Measurements from ENCODE around the gene REPS2.

REPS2 gene

DNA sequence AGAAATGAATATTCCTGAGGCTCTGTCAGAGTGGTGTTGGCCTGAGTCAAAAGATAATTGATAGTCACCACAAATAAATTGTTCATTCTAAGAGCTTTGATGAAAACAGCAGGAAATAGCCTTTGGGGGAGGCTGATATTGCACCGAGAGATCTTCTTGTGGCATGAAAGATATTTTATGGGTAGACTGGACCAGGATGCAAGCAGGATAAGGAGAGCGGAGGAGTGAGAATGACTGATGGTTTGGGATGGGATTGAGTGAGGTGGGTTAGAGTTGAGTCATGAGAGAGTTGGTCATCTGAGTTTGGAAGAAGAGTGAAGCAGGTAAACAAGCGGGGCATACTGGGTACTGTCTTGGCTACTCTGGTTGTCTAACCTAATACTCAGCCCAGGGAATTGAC is 88.7 kb downstream of the REPS2 start:
- Histone ChIP-seq H4K91ac (ENCODE audit: low read length) (no peak overlapping the region), H2BK12ac (ENCODE audit: low read length in 2 of 2) (no peak overlapping the region), H3K79me1 (replicated peaks; ENCODE audit: low read length, poor library complexity, severe bottlenecking) (no peaks in the 10 kb centered on the region), H3K27ac (ENCODE audit: low read length, poor library complexity, severe bottlenecking) (no peak overlapping the region), H2BK120ac (ENCODE audit: low read depth, low read length) (no peak overlapping the region), H2BK15ac (ENCODE audit: low read depth, poor library complexity, severe bottlenecking) (no peak overlapping the region), H3K18ac (ENCODE audit: low read depth in 1 of 2, low read length in 2 of 2) (no peak overlapping the region), H3K4me2 (ENCODE audit: low read length, poor library complexity, severe bottlenecking) (no peak overlapping the region), H3K9ac (ENCODE audit: low read length) (no peak overlapping the region), H3K9me3 (ENCODE audit: control insufficient read depth, low read length) (no peaks in the 10 kb centered on the region), H3K4me1 (ENCODE audit: control insufficient read depth, insufficient read depth, low read depth, low read length) (no peaks in the 10 kb centered on the region), H3K4ac (ENCODE audit: low read depth in 1 of 2, low read length in 2 of 2) (no peak overlapping the region), H3K36me3 (ENCODE audit: control insufficient read depth in 1 of 2, insufficient read depth in 2 of 2, low read depth in 1 of 2, low read length in 2 of 2) (no peaks in the 10 kb centered on the region), H2AK5ac (ENCODE audit: low read length, severe bottlenecking) (no peak overlapping the region), H3K4me3 (ENCODE audit: insufficient read depth in 1 of 2, low read depth in 1 of 2, low read length in 2 of 2) (no peak overlapping the region), H2AFZ (ENCODE audit: low read depth, low read length) (no peak overlapping the region), H2BK5ac (ENCODE audit: low read depth, low read length, poor library complexity, severe bottlenecking) (no peak overlapping the region), H3K27me3 (ENCODE audit: control insufficient read depth in 1 of 2, insufficient read depth in 1 of 2, low read length in 2 of 2) (peaks cover 0 to 34% of the 10 kb centered on the region in 2 experiments), H3K14ac (ENCODE audit: low read length in 2 of 2) (no peak overlapping the region), H3K23ac (ENCODE audit: low read length in 2 of 2) (no peak overlapping the region), H4K8ac (ENCODE audit: low read length) (no peak overlapping the region)
- 99% methylated on average over 3 of the region's 3 CpGs for WGBS
- DNase-seq = no peak

DNA sequence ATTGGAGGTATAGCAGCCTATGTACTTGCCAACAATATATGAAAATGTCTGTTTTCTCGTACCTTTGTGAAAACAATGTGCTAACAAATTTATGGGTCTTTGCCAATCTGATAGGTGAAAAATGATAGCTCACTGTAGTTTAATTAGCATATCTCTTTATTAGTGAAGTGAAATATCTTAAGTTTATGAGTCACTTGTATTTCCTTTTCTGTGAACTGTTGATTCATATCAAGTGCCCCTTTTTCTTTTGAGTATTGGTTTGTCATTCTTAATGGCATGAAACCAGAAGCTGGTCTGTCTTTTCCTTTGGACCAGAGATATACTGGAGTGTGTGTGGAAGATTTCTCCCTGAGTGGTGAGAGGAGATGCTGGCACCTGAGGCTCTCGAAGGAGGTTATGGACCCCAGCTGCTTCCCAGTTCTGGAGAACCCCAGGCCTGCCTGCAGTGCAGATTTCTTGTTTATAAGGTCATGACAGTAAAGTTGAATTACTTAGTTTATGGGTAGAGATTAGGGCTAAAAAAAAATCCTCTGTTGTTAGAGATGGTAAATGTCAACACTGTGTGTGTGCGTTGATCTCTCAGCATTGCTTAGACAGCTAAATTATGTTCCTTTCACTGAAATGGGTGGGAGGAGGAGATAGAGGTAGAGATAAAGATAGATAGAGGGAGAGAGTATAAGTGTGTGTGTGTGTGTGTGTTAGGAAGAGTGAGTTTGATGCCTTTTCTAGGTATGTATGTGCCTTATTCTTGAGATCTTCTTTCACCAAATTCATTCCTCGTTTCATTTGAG is 89.9 kb downstream of the REPS2 start:
- Histone ChIP-seq H3K4ac (ENCODE audit: low read depth in 1 of 2, low read length in 2 of 2) (no peak overlapping the region), H4K8ac (ENCODE audit: low read length) (no peak overlapping the region), H2BK120ac (ENCODE audit: low read depth, low read length) (no peak overlapping the region), H3K4me1 (ENCODE audit: control insufficient read depth, insufficient read depth, low read depth, low read length) (no peaks in the 10 kb centered on the region), H3K23ac (ENCODE audit: low read length in 2 of 2) (no peak overlapping the region), H4K91ac (ENCODE audit: low read length) (no peak overlapping the region), H3K14ac (ENCODE audit: low read length in 2 of 2) (no peak overlapping the region), H3K36me3 (ENCODE audit: control insufficient read depth in 1 of 2, insufficient read depth in 2 of 2, low read depth in 1 of 2, low read length in 2 of 2) (no peaks in the 10 kb centered on the region), H2BK5ac (ENCODE audit: low read depth, low read length, poor library complexity, severe bottlenecking) (no peak overlapping the region), H3K79me1 (replicated peaks; ENCODE audit: low read length, poor library complexity, severe bottlenecking) (no peaks in the 10 kb centered on the region), H2BK15ac (ENCODE audit: low read depth, poor library complexity, severe bottlenecking) (no peak overlapping the region), H2AFZ (ENCODE audit: low read depth, low read length) (no peak overlapping the region), H3K18ac (ENCODE audit: low read depth in 1 of 2, low read length in 2 of 2) (no peak overlapping the region), H3K9ac (ENCODE audit: low read length) (no peak overlapping the region), H3K9me3 (ENCODE audit: control insufficient read depth, low read length) (no peaks in the 10 kb centered on the region), H3K4me3 (ENCODE audit: insufficient read depth in 1 of 2, low read depth in 1 of 2, low read length in 2 of 2) (no peak overlapping the region), H3K27me3 (ENCODE audit: control insufficient read depth in 1 of 2, insufficient read depth in 1 of 2, low read length in 2 of 2) (peaks cover 0 to 36% of the 10 kb centered on the region in 2 experiments), H3K4me2 (ENCODE audit: low read length, poor library complexity, severe bottlenecking) (no peak overlapping the region), H3K27ac (ENCODE audit: low read length, poor library complexity, severe bottlenecking) (no peak overlapping the region), H2BK12ac (ENCODE audit: low read length in 2 of 2) (no peak overlapping the region), H2AK5ac (ENCODE audit: low read length, severe bottlenecking) (no peak overlapping the region)
- 46% methylated on average over 3 of the region's 4 CpGs for WGBS
- no peak for DNase-seq

DNA sequence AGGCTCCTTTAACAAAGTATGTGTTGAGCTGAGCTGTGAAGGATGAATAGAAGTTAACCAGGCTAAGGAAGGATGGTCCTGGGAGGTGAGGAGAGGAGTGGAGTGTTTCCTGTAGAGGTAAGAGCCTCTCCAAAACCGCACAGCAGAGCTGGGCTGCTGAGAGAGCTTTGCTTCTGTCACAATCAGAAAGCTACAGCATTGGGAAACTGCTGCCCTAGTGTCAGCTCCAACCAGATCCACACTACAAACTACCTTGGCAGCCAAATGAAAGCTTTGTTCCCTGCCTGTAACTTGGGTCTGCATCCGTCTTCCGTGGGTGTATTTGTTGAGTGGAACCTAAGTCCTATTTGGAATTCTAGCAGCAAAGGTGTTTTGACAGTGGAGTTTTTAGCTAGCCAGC is 91.8 kb downstream of the REPS2 start:
- H3K36me3 ChIP-seq (ENCODE audit: control insufficient read depth in 1 of 2, insufficient read depth in 2 of 2, low read depth in 1 of 2, low read length in 2 of 2) = no peaks in the 10 kb centered on the region
- no peak overlapping the region for H4K91ac ChIP-seq (ENCODE audit: low read length)
- no peak overlapping the region for H3K27ac ChIP-seq (ENCODE audit: low read length, poor library complexity, severe bottlenecking)
- no peak overlapping the region for H3K23ac ChIP-seq (ENCODE audit: low read length in 2 of 2)
- H3K27me3 ChIP-seq (ENCODE audit: control insufficient read depth in 1 of 2, insufficient read depth in 1 of 2, low read length in 2 of 2) = peaks cover 0 to 37% of the 10 kb centered on the region in 2 experiments
- no peaks in the 10 kb centered on the region for H3K79me1 ChIP-seq (replicated peaks; ENCODE audit: low read length, poor library complexity, severe bottlenecking)
- no peak for DNase-seq
- no peak overlapping the region for H2BK5ac ChIP-seq (ENCODE audit: low read depth, low read length, poor library complexity, severe bottlenecking)
- no peak overlapping the region for H3K9ac ChIP-seq (ENCODE audit: low read length)
- no peak overlapping the region for H3K4me3 ChIP-seq (ENCODE audit: insufficient read depth in 1 of 2, low read depth in 1 of 2, low read length in 2 of 2)
- no peak overlapping the region for H2AK5ac ChIP-seq (ENCODE audit: low read length, severe bottlenecking)
- H2AFZ ChIP-seq (ENCODE audit: low read depth, low read length) = no peak overlapping the region
- H3K4me1 ChIP-seq (ENCODE audit: control insufficient read depth, insufficient read depth, low read depth, low read length) = no peaks in the 10 kb centered on the region
- H3K4ac ChIP-seq (ENCODE audit: low read depth in 1 of 2, low read length in 2 of 2) = no peak overlapping the region
- no peak overlapping the region for H3K18ac ChIP-seq (ENCODE audit: low read depth in 1 of 2, low read length in 2 of 2)
- H2BK15ac ChIP-seq (ENCODE audit: low read depth, poor library complexity, severe bottlenecking) = no peak overlapping the region
- H4K8ac ChIP-seq (ENCODE audit: low read length) = no peak overlapping the region
- 96% methylated on average over 2 of the region's 3 CpGs for WGBS
- no peaks in the 10 kb centered on the region for H3K9me3 ChIP-seq (ENCODE audit: control insufficient read depth, low read length)
- H3K14ac ChIP-seq (ENCODE audit: low read length in 2 of 2) = no peak overlapping the region
- H2BK120ac ChIP-seq (ENCODE audit: low read depth, low read length) = no peak overlapping the region
- no peak overlapping the region for H3K4me2 ChIP-seq (ENCODE audit: low read length, poor library complexity, severe bottlenecking)
- no peak overlapping the region for H2BK12ac ChIP-seq (ENCODE audit: low read length in 2 of 2)

DNA sequence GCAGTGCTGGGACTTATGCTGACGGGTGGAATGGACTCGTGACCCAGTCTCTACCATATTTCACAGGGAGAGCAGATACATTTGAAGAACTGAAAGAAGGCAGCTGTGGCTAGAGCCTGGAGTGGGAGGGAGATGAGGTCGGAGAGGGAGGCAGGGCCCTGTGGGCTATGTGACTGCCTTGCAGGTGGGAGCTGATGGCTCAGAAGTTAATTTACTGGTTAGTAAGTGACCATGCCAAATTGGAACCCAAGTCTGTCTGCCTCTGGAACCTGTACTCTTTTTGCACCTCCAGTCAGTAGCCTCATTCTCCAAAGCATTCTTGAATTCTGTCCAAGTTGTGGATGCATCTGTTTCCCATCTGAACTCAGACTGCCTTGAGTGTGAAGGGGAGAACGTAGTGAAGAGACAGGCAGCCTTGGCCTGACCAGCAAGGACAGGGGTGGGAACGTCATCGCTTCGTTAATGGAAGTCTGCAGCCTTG is 92.3 kb downstream of the REPS2 start:
- Histone ChIP-seq H2AFZ (ENCODE audit: low read depth, low read length) (no peak overlapping the region), H3K14ac (ENCODE audit: low read length in 2 of 2) (no peak overlapping the region), H3K9ac (ENCODE audit: low read length) (no peak overlapping the region), H2AK5ac (ENCODE audit: low read length, severe bottlenecking) (no peak overlapping the region), H3K27me3 (ENCODE audit: control insufficient read depth in 1 of 2, insufficient read depth in 1 of 2, low read length in 2 of 2) (peaks cover 0 to 37% of the 10 kb centered on the region in 2 experiments), H3K4me1 (ENCODE audit: control insufficient read depth, insufficient read depth, low read depth, low read length) (no peaks in the 10 kb centered on the region), H3K9me3 (ENCODE audit: control insufficient read depth, low read length) (no peaks in the 10 kb centered on the region), H3K36me3 (ENCODE audit: control insufficient read depth in 1 of 2, insufficient read depth in 2 of 2, low read depth in 1 of 2, low read length in 2 of 2) (no peaks in the 10 kb centered on the region), H3K4me2 (ENCODE audit: low read length, poor library complexity, severe bottlenecking) (no peak overlapping the region), H3K4me3 (ENCODE audit: insufficient read depth in 1 of 2, low read depth in 1 of 2, low read length in 2 of 2) (no peak overlapping the region), H2BK12ac (ENCODE audit: low read length in 2 of 2) (no peak overlapping the region), H3K4ac (ENCODE audit: low read depth in 1 of 2, low read length in 2 of 2) (no peak overlapping the region), H3K23ac (ENCODE audit: low read length in 2 of 2) (no peak overlapping the region), H2BK5ac (ENCODE audit: low read depth, low read length, poor library complexity, severe bottlenecking) (no peak overlapping the region), H3K18ac (ENCODE audit: low read depth in 1 of 2, low read length in 2 of 2) (no peak overlapping the region), H2BK15ac (ENCODE audit: low read depth, poor library complexity, severe bottlenecking) (no peak overlapping the region), H3K79me1 (replicated peaks; ENCODE audit: low read length, poor library complexity, severe bottlenecking) (no peaks in the 10 kb centered on the region), H4K91ac (ENCODE audit: low read length) (no peak overlapping the region), H3K27ac (ENCODE audit: low read length, poor library complexity, severe bottlenecking) (no peak overlapping the region), H2BK120ac (ENCODE audit: low read depth, low read length) (no peak overlapping the region), H4K8ac (ENCODE audit: low read length) (no peak overlapping the region)
- WGBS = 89% methylated on average over 6 of the region's 7 CpGs
- no peak for DNase-seq

Measured in mesenchymal stem cell (in vitro differentiated cells and primary cell).